ENCODE results near the gene CAMTA1. TPM values are rescaled to one million over a fixed set of nuclear protein-coding genes. Genes with fewer than 3 reads are reported as not detected.

CAMTA1 gene
- total RNA-seq, 2 donors from 2014 or later, result 105 to 113 TPM

- Histone ChIP-seq H3K4me1 (ENCODE audit: control insufficient read depth in 1 of 2, low read depth in 2 of 2) (no peaks in the 10 kb centered on the region), H3K27ac (no peak overlapping the region), H3K4me3 (no peak overlapping the region), H3K27me3 (replicated peaks; ENCODE audit: insufficient read depth) (no peaks in the 10 kb centered on the region), H3K36me3 (no peaks in the 10 kb centered on the region), H3K9me3 (no peaks in the 10 kb centered on the region)
- no peak for TF ChIP-seq CTCF (IDR thresholded peaks at IDR 0.05)
- DNase-seq (ENCODE audit: low spot score) (no peak), ATAC-seq (ENCODE audit: insufficient number of reproducible peaks, low FRiP score, low read depth) (no peak)
Measured at GRCh38 chr1:7333094-7333493, 547.8 kb downstream of the CAMTA1 start.

- no peak for DNase-seq (ENCODE audit: low spot score)
Measured at GRCh38 chr1:7333620-7334019, 548.4 kb downstream of the CAMTA1 start.

GRCh38 chr1:7334475-7335035 lies 549.3 kb downstream of the CAMTA1 start:
- no peak overlapping the region for H3K27ac ChIP-seq
- ATAC-seq (ENCODE audit: insufficient number of reproducible peaks, low FRiP score, low read depth), result no peak

More at GRCh38 chr1:7333620-7334019, 548.4 kb downstream of the CAMTA1 start:
- no peak for ATAC-seq (ENCODE audit: insufficient number of reproducible peaks, low FRiP score, low read depth)
- Histone ChIP-seq H3K27ac (no peak overlapping the region), H3K4me3 (no peak overlapping the region), H3K9me3 (no peaks in the 10 kb centered on the region), H3K36me3 (no peaks in the 10 kb centered on the region), H3K4me1 (ENCODE audit: control insufficient read depth in 1 of 2, low read depth in 2 of 2) (no peaks in the 10 kb centered on the region), H3K27me3 (replicated peaks; ENCODE audit: insufficient read depth) (no peaks in the 10 kb centered on the region)
- TF ChIP-seq CTCF (IDR thresholded peaks at IDR 0.05), result no peak

GRCh38 chr1:7335224-7335879 lies 550.1 kb downstream of the CAMTA1 start:
- no peak for TF ChIP-seq CTCF (IDR thresholded peaks at IDR 0.05)
- ATAC-seq (ENCODE audit: insufficient number of reproducible peaks, low FRiP score, low read depth) (no peak), DNase-seq (ENCODE audit: low spot score) (no peak)
- no peak overlapping the region for H3K27ac ChIP-seq
- no peaks in the 10 kb centered on the region for H3K36me3 ChIP-seq
- no peak overlapping the region for H3K4me3 ChIP-seq
- no peaks in the 10 kb centered on the region for H3K4me1 ChIP-seq (ENCODE audit: control insufficient read depth in 1 of 2, low read depth in 2 of 2)
- no peaks in the 10 kb centered on the region for H3K9me3 ChIP-seq
- no peaks in the 10 kb centered on the region for H3K27me3 ChIP-seq (replicated peaks; ENCODE audit: insufficient read depth)

More at GRCh38 chr1:7334475-7335035, 549.3 kb downstream of the CAMTA1 start:
- no peak overlapping the region for H3K4me3 ChIP-seq
- no peak for DNase-seq (ENCODE audit: low spot score)
- H3K27me3 ChIP-seq (replicated peaks; ENCODE audit: insufficient read depth), result no peaks in the 10 kb centered on the region
- no peaks in the 10 kb centered on the region for H3K9me3 ChIP-seq
- no peaks in the 10 kb centered on the region for H3K4me1 ChIP-seq (ENCODE audit: control insufficient read depth in 1 of 2, low read depth in 2 of 2)
- TF ChIP-seq CTCF (IDR thresholded peaks at IDR 0.05), result no peak
- no peaks in the 10 kb centered on the region for H3K36me3 ChIP-seq

GRCh38 chr1:7338439-7338838 lies 553.2 kb downstream of the CAMTA1 start:
- no peaks in the 10 kb centered on the region for H3K36me3 ChIP-seq
- no peak overlapping the region for H3K4me3 ChIP-seq
- no peak for TF ChIP-seq CTCF (IDR thresholded peaks at IDR 0.05)
- no peaks in the 10 kb centered on the region for H3K4me1 ChIP-seq (ENCODE audit: control insufficient read depth in 1 of 2, low read depth in 2 of 2)
- no peaks in the 10 kb centered on the region for H3K9me3 ChIP-seq
- H3K27me3 ChIP-seq (replicated peaks; ENCODE audit: insufficient read depth), result no peaks in the 10 kb centered on the region
- no peak overlapping the region for H3K27ac ChIP-seq
- ATAC-seq (ENCODE audit: insufficient number of reproducible peaks, low FRiP score, low read depth), result no peak
- no peak for DNase-seq (ENCODE audit: low spot score)
